Measurements from ENCODE around the gene NLK.
"Not testable (repeated sequence)": the region's sequence is repeated elsewhere in the genome, so short reads cannot be mapped to it uniquely, and the experiment has no call there.

NLK gene

GRCh38 chr17:27997044-27997401 lies 45.5 kb upstream of the NLK start:
- TF ChIP-seq CTCF (IDR thresholded peaks at IDR 0.05; ENCODE audit: low read depth, low read length), result no peak
- H3K27me3 ChIP-seq, result no peaks in the 10 kb centered on the region
- H3K36me3 ChIP-seq, result no peaks in the 10 kb centered on the region
- H3K9me3 ChIP-seq, result no peaks in the 10 kb centered on the region
- no peak overlapping the region for H3K4me3 ChIP-seq (ENCODE audit: low read depth, low read length)
- DNase-seq, result no peak
- no peaks in the 10 kb centered on the region for H3K4me1 ChIP-seq

GRCh38 chr17:27997522-27997921 lies 45.0 kb upstream of the NLK start:
- Histone ChIP-seq H3K4me3 (ENCODE audit: low read depth, low read length) (no peak overlapping the region), H3K36me3 (no peaks in the 10 kb centered on the region), H3K27me3 (no peaks in the 10 kb centered on the region), H3K9me3 (no peaks in the 10 kb centered on the region), H3K4me1 (no peaks in the 10 kb centered on the region)
- TF ChIP-seq CTCF (IDR thresholded peaks at IDR 0.05; ENCODE audit: low read depth, low read length), result no peak
- no peak for DNase-seq

GRCh38 chr17:28001149-28001548 lies 41.3 kb upstream of the NLK start:
- Histone ChIP-seq H3K4me1 (no peaks in the 10 kb centered on the region), H3K9me3 (no peaks in the 10 kb centered on the region), H3K4me3 (ENCODE audit: low read depth, low read length) (no peak overlapping the region), H3K27me3 (no peaks in the 10 kb centered on the region), H3K36me3 (no peaks in the 10 kb centered on the region)
- no peak for DNase-seq
- TF ChIP-seq CTCF (IDR thresholded peaks at IDR 0.05; ENCODE audit: low read depth, low read length), result no peak

- Histone ChIP-seq H3K27me3 (no peaks in the 10 kb centered on the region), H3K4me1 (no peaks in the 10 kb centered on the region), H3K4me3 (ENCODE audit: low read depth, low read length) (no peak overlapping the region), H3K9me3 (no peaks in the 10 kb centered on the region), H3K36me3 (no peaks in the 10 kb centered on the region)
- no peak for DNase-seq
- TF ChIP-seq CTCF (IDR thresholded peaks at IDR 0.05; ENCODE audit: low read depth, low read length), result no peak
Measured at GRCh38 chr17:28004344-28004743, 38.1 kb upstream of the NLK start.

GRCh38 chr17:28007925-28008324 lies 34.6 kb upstream of the NLK start:
- H3K36me3 ChIP-seq; H3K4me1 ChIP-seq; H3K4me3 ChIP-seq (ENCODE audit: low read depth, low read length); H3K27me3 ChIP-seq; H3K9me3 ChIP-seq; DNase-seq: not testable (repeated sequence)

- Histone ChIP-seq H3K27me3 (no peaks in the 10 kb centered on the region), H3K9me3 (no peaks in the 10 kb centered on the region), H3K36me3 (no peaks in the 10 kb centered on the region), H3K4me1 (no peaks in the 10 kb centered on the region), H3K4me3 (ENCODE audit: low read depth, low read length) (no peak overlapping the region)
- DNase-seq, result no peak
- no peak for TF ChIP-seq CTCF (IDR thresholded peaks at IDR 0.05; ENCODE audit: low read depth, low read length)
Measured at GRCh38 chr17:28008513-28008912, 34.0 kb upstream of the NLK start.

- Histone ChIP-seq H3K27me3 (no peaks in the 10 kb centered on the region), H3K9me3 (no peaks in the 10 kb centered on the region), H3K4me3 (ENCODE audit: low read depth, low read length) (no peak overlapping the region), H3K4me1 (no peaks in the 10 kb centered on the region), H3K36me3 (no peaks in the 10 kb centered on the region)
- no peak for DNase-seq
- TF ChIP-seq CTCF (IDR thresholded peaks at IDR 0.05; ENCODE audit: low read depth, low read length), result no peak
Measured at GRCh38 chr17:28010406-28010805, 32.1 kb upstream of the NLK start.

Measured in BE2C (cell line).